Activated CD4-positive, alpha-beta T cell treated with anti-CD3 and anti-CD28 coated beads, Interleukin-10, Interleukin-2, amounts not matched to agents 100 ng/mL and 50 ng/mL, durations not matched to agents 16 hours and 8 hours (primary cell): ENCODE measurements around the gene FFAR1.

Experiments
- DNase-seq: peaks from one replicate; pipeline ENCODE4 v3.0.0-alpha.2; 2020

The FFAR1 gene

DNA sequence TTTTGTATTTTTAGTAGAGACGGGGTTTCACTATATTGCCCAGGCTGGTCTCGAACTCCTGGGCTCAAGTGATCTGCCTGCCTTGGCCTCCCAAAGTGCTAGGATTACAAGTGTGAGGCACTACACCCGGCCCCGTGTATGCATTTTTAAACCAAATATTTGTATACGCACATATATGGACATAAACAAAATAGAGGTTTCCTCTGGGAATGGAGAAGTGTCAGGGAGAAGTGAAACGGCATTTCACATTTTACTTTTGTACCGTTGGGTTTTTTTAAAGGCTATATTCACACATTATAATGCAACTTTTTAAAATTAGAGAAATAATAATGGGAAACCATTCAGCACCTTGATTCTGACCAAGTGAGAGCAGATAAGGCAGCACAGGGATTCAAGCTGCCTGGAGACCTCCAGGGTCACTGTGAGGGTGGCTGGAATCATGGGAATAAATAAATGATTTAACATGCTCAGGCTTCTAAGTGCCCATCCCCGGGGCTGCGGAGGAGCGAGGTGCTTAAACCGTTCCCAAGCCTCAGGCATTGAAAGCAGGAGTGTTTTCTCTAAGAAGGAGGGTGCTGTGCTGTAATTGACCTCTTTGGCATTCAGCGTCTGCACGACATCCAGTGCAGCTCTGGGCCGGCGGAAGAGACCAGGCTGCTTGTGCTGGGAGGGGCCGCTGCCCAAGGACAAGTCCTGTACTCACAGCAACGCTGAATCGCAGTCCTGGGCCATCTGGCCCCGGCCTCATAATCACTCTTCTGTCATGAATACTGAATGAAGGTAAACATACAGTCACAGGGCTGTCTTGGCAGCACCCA lies 47.9 kb downstream of the FFAR1 start:
- no peak for DNase-seq

GRCh38 chr19:35396240-35396885 lies 48.7 kb downstream of the FFAR1 start:
- no peak for DNase-seq

DNA sequence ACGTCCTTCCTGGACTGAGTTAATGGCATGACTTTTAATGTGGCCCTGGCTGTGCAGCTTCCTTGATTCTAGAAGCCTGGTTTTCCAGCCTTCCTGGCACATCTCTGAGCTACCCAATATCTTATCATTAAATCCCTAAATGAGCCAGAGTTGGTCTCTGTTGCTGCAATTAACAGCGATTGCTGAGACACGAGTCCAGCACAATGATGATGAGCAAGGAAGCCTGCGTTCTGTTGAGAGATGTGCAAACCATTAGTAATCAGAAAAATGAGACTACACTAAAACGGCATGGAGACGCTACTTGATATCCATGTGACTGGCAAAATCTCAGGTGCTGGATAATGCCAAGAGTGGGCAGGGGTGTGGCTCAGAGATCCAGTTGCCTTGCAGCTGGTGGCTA lies 49.4 kb downstream of the FFAR1 start:
- no peak for DNase-seq
